Measurements from ENCODE around the gene NCOA3.

Gene NCOA3

DNA sequence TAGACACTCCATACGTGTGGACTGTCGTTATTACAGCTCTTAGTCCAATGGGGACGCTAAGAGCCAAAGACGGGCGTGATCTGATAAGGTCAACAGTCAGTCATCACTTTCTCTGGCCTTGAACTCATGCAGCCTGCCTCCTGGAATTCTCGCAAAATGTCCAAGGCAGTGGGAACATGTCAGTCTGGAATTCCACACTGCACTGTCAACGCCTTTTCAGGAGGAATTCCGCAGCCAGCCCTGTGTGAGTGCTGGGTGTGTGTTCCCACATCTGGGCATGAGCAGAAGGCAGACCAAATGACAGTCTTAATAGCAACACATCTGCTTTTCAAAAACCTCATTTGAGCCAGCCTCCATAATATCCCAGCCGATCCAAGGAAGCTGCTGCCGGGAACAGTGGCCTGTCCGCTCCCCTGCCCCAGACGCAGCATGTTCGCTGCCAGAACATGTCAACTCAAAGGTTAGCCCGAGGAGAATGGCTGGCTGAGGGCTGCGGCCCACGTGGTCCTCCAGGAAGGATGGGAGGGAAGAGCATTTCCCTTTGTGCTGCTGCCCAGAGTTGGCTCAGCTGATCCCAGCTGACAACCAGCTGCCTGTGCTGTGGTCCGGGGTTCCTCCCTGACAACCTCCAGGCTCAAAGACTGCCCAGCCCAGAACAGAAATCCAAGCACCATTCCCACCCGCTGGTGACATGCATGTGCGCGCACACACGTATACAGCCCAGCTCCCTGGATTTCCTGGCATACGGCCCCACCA is 180.5 kb downstream of the NCOA3 start:
- no peak for DNase-seq (ENCODE audit: low spot score)
- in situ Hi-C loops (cut with MboI; ENCODE audit: low pct_unique_long_range_greater_than_20kb, low sequenced_read_pairs, unreplicated experiment) = no loop called here
- TF ChIP-seq, protein P1, sequence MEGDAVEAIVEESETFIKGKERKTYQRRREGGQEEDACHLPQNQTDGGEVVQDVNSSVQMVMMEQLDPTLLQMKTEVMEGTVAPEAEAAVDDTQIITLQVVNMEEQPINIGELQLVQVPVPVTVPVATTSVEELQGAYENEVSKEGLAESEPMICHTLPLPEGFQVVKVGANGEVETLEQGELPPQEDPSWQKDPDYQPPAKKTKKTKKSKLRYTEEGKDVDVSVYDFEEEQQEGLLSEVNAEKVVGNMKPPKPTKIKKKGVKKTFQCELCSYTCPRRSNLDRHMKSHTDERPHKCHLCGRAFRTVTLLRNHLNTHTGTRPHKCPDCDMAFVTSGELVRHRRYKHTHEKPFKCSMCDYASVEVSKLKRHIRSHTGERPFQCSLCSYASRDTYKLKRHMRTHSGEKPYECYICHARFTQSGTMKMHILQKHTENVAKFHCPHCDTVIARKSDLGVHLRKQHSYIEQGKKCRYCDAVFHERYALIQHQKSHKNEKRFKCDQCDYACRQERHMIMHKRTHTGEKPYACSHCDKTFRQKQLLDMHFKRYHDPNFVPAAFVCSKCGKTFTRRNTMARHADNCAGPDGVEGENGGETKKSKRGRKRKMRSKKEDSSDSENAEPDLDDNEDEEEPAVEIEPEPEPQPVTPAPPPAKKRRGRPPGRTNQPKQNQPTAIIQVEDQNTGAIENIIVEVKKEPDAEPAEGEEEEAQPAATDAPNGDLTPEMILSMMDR (IDR thresholded peaks at IDR 0.05; ENCODE audit: extremely low read depth, insufficient read depth, missing control alignments) = no peak

DNA sequence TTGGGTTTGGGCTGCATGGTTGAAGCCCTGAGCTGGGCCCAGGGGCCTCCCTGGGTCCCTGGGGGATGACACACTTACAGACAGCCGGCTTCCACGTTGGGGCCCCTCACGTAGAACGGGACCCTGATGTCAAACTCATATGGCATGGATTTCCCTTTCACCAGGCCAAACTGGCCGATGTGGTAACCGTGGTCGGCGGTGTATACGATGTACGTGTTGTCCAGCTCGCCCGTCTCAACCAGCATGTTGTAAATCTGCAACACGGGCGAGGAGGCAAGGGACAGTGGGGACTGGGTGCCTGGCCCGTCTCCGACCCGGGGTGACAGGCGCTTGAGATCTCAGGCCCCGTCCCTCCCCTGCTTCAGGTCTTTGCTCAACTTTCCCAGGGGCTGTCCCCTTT is 181.2 kb downstream of the NCOA3 start:
- DNase-seq (ENCODE audit: low spot score) = no peak
- TF ChIP-seq, protein P1 (IDR thresholded peaks at IDR 0.05; ENCODE audit: extremely low read depth, insufficient read depth, missing control alignments) = no peak
- in situ Hi-C loops (cut with MboI; ENCODE audit: low pct_unique_long_range_greater_than_20kb, low sequenced_read_pairs, unreplicated experiment) = no loop called here

DNA sequence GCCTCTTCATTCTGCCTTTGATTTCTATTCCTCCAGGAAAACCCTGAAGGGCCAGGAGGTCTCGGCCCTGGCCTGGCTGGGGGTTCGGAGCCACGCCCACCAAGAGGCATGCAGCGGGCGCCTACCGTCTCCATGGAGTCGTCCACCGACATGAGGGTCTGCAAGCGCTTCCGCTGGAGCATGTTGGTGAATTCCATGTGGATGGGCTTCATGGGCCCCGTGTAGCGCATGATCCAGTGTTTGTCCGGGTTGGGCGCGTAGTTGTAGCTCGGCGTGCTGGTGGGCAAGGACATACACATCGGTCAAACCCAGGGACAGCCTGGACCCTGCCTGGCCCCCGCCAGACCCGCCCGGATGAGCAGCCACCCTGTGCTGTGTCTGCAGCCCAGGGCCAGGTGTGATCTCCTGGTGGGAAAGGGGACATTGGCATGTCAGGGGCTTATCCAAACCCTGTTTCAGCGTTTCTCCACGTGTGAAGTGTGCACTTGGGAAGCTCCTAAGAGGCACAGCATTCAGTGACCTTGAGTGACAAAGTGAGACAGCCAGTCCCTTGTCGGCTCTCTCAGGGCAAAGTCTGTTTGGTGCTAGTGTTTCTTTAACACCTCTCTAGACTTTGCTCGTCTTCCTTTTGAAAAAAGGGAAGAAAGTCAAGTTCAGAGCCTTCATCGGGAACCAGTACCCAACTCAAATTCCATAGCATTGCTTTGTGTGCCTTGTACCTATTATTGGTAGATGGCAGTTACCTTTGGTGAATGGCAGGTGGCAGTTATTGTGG is 182.8 kb downstream of the NCOA3 start:
- TF ChIP-seq, protein P1 (IDR thresholded peaks at IDR 0.05; ENCODE audit: extremely low read depth, insufficient read depth, missing control alignments) = no peak
- in situ Hi-C loops (cut with MboI; ENCODE audit: low pct_unique_long_range_greater_than_20kb, low sequenced_read_pairs, unreplicated experiment) = no loop called here
- no peak for DNase-seq (ENCODE audit: low spot score)

DNA sequence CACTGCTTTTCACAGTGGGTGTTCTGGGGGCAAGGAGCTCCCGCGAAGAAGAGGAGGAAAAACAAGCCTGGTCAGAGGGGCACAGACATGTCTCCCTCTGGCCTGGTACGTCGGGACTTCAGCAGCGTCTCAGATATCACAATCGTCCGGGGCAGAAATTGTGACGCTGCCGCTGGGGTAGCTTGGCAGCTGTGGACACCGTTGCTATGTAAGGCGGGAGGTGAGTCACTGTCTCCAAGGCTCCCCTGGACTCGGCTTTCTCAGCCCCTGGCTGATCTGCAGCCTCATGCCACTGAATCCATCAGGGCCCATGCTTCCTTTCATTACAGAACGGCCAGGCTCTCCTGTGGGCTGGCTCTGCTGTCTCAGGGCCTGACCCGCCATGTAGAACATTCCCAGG is 184.9 kb downstream of the NCOA3 start:
- no peak for DNase-seq (ENCODE audit: low spot score)
- in situ Hi-C loops (cut with MboI; ENCODE audit: low pct_unique_long_range_greater_than_20kb, low sequenced_read_pairs, unreplicated experiment) = no loop called here
- TF ChIP-seq, protein P1 (IDR thresholded peaks at IDR 0.05; ENCODE audit: extremely low read depth, insufficient read depth, missing control alignments) = no peak

DNA sequence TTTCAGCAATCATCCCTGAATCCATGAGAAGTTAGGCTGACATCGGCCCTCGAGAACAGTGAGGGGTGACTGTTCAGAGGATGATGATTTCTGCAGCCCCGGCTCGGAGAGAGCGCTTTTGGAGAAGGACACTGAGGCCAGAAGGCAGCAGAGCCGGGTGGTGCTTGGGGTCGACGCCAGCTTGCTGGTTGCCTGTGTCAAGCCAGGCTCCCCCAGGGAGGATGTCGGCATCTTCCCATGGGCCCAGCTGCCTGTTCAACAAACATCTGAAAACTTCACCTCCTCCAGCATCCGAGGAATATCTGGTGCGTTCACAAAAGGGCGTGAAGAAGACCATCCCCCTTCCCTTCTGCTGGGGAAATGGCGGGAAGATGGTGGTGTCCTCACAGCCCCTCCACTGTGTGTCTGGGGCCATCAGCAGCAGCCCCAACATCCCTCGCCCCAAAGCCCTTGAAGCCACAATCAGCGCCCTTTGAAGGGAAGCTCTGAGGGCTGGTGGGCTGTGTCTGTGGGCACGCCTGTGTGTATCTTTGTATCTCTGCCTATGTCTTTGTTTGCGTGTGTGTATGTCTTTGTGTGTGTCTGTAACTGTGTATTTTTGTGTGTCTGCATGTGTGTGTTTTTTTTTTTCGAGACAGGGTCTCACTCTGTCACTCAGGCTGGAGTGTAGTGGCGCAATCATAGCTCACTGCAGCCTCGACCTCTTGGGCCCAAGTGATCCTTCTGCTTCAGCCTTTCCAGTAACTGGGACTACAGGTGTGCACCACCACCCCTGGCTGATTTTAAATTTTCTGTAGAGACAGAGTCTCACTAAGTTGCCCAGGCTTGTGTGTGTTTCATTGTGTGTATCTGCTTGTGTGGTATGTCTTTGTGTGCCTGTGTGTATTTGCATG is 185.7 kb downstream of the NCOA3 start:
- TF ChIP-seq, protein P1 (IDR thresholded peaks at IDR 0.05; ENCODE audit: extremely low read depth, insufficient read depth, missing control alignments) = no peak
- no peak for DNase-seq (ENCODE audit: low spot score)
- in situ Hi-C loops (cut with MboI; ENCODE audit: low pct_unique_long_range_greater_than_20kb, low sequenced_read_pairs, unreplicated experiment) = no loop called here

All from GM13977 (cell line).